ENCODE measurements around the gene GJA1. TPM values are rescaled to one million over a fixed set of nuclear protein-coding genes. Genes with fewer than 3 reads are reported as not detected.

Gene GJA1
- total and polyA plus RNA-seq, 2 of the 13 experiments (the other 11 are each of a cell fraction or from before 2014, with no cell fraction given), result not detected

GRCh38 chr6:121434037-121434770 is 1.2 kb upstream of the GJA1 start:
- POLR2A ChIA-PET, result no interaction called here

More at GRCh38 chr6:121434037-121434770, 1.2 kb upstream of the GJA1 start:
- no peak overlapping the region for H2AFZ ChIP-seq (ENCODE audit: low read length)
- no peak overlapping the region for H3K9ac ChIP-seq (ENCODE audit: insufficient read depth, low read depth, low read length)
- DNase-seq (ENCODE audit: low spot score), result no peak
- in situ Hi-C loops (cut with HindIII; ENCODE audit: extremely low pct_ligation_motif_present, low pct_unique_long_range_greater_than_20kb), result loop anchor here (5.0 to 10.0 kb wide), 2 partner anchors 411 to 598 kb away; no protein-coding TSS in a partner anchor
- H3K27ac ChIP-seq (ENCODE audit: extremely low read length, insufficient read depth, low read length), result no peak overlapping the region
- H3K9me3 ChIP-seq (ENCODE audit: low read length), result no peaks in the 10 kb centered on the region
- no TSS peak for BruUV-seq (replicated peaks)
- WGBS (ENCODE audit: low lambda C conversion rate), result 54% methylated on average over 13 of the region's 13 CpGs
- H3K4me1 ChIP-seq (ENCODE audit: insufficient read depth, low read length), result peaks cover 13% of the 10 kb centered on the region
- CTCF ChIA-PET (ENCODE audit: low intra/inter-chr PET ratio, low total read pairs), result no interaction called here
- no peaks in the 10 kb centered on the region for H3K36me3 ChIP-seq (replicated peaks in 1 of 2; ENCODE audit: control insufficient read depth in 1 of 2, insufficient read depth in 2 of 2, low read length in 2 of 2)
- TF ChIP-seq FUBP1 (CRISPR knock-in tag; IDR thresholded peaks at IDR 0.05; ENCODE audit: borderline replicate concordance) (no peak), PITX1 (CRISPR knock-in tag; IDR thresholded peaks at IDR 0.05) (no peak), TBX3 (IDR thresholded peaks at IDR 0.05; ENCODE audit: borderline replicate concordance) (no peak), NR2F2 (IDR thresholded peaks at IDR 0.05; ENCODE audit: borderline replicate concordance, low read depth) (no peak)
- FAIRE-seq, result no peak
- no peak overlapping the region for H3K4me2 ChIP-seq (ENCODE audit: low read depth, low read length)
- no peak overlapping the region for H3K4me3 ChIP-seq (replicated peaks in 1 of 3; ENCODE audit: insufficient read depth in 1 of 3, low read depth in 2 of 3, low read length in 3 of 3)
- intact Hi-C loops (cut with micrococcal nuclease; ENCODE audit: unreplicated experiment), result loop anchor here (5.0 kb wide), 1 partner anchor 938 kb away; no protein-coding TSS in a partner anchor
- ATAC-seq, result no peak
- H3K27me3 ChIP-seq (ENCODE audit: control insufficient read depth in 1 of 2, insufficient read depth in 2 of 2, low read length in 2 of 2), result peaks cover 0 to 23% of the 10 kb centered on the region in 2 experiments; a peak in 3 of 5 replicates
- no peaks in the 10 kb centered on the region for H3K79me2 ChIP-seq (ENCODE audit: insufficient read depth, low read length)
- H4K20me1 ChIP-seq (ENCODE audit: insufficient read depth, low read length), result no peaks in the 10 kb centered on the region
